Activated CD8-positive, alpha-beta memory T cell treated with anti-CD3 and anti-CD28 coated beads for 1 hour (primary cell): ENCODE data around the gene LDHB.
"Not testable (repeated sequence)": the region's sequence is repeated elsewhere in the genome, so short reads cannot be mapped to it uniquely, and the experiment has no call there.

Experiments used
- DNase-seq, 2 donors: peaks; one replicate each; pipeline ENCODE4 v3.0.0-alpha.2; 2020; ENCODE audit warnings: low read depth in 1 of 2; ENCODE audit errors: extremely low read depth in 1 of 2

Gene LDHB

DNA sequence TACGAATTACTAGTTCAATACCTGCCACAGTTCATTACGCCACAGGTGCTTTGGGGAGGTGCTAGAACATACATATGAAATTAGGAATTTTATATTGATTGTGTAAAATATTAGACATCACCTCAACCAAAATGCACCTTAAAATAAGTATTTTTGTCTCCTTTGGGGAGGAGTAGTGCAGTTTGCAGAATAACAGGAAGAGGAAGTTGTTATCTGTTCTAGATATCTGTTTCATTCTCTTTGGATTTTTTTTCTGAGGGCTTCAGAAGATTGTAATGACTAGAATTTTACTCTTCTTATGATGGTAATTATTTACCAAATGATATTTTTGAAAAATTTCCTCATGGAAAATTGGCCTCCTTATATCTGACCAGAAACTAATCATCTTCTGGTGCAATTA, 43.1 kb downstream of the LDHB start:
- DNase-seq: no peak

DNA sequence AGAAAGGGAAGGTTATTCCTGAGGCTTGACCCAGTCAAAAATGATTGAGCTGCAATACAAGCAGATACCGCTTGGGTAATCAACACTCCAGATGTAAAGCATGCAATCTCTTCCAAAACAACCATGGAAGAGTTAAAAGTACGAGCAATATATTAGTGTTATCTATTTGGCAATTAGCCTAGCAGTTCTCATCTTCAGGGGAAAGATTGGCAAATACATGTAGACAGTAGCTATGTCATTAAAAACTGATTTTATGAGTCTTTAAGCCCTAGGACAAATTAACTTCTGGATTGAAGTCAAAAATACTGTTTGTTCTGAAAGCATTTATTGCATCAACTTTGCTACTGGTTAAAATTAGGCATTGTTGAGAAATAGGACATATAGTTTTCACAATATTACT, 43.7 kb downstream of the LDHB start:
- DNase-seq: no peak

DNA sequence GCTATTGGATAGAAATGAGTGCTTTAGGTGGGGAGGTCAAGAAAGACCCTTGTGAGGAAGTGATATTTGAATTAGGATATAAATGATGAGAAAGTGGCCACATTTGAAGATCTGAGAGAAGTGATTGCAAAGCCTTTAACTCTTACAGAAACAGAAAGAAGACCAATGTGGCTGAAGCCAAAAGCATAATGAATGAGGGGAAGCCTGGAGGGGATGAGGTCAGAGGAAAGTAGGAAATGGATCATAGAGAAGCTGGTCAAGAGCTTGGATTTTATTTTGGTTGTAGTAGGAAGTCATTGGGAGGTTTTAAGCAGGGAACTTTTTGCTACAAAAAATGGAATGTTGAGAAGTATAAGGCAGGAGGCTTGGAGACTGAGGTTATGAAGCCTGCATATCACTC, 49.4 kb downstream of the LDHB start:
- DNase-seq: no peak

DNA sequence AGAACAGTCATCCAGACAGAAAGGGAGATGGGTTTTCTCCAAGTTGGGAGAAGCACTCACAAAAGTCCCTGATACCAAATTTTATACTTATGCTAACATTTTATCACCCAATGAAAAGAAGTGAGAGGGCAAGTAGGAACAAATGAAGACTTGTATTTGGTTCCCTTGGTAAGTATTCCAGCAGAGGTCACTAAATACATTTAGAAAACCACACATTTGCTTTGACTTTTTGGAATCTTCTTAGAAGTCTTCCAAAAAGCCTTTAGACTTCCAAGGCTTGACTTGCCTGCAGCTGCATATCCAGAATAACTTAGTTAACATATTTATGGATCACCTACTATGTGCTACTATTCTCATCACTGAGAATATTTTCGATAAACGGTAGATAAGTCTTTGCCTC, 49.9 kb downstream of the LDHB start:
- no peak for DNase-seq

DNA sequence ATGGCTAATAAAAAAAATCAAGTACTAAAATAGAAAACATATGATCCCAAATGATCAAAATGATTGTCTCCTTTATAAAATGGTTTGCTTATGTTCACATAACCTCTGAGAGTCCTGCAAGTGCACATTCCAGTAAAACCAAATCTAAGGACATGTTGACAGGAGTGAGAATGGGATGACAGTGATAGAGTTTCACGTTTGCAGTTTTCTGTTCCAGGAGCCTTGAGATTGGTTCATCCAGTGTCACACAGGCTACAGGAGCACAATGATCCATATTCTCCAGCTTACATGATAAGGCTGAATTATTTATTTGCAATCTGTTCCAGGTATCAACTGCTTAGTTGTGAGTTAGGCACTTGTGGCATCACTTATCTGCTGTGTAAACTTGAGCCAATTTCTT, 51.5 kb downstream of the LDHB start:
- DNase-seq: no peak

DNA sequence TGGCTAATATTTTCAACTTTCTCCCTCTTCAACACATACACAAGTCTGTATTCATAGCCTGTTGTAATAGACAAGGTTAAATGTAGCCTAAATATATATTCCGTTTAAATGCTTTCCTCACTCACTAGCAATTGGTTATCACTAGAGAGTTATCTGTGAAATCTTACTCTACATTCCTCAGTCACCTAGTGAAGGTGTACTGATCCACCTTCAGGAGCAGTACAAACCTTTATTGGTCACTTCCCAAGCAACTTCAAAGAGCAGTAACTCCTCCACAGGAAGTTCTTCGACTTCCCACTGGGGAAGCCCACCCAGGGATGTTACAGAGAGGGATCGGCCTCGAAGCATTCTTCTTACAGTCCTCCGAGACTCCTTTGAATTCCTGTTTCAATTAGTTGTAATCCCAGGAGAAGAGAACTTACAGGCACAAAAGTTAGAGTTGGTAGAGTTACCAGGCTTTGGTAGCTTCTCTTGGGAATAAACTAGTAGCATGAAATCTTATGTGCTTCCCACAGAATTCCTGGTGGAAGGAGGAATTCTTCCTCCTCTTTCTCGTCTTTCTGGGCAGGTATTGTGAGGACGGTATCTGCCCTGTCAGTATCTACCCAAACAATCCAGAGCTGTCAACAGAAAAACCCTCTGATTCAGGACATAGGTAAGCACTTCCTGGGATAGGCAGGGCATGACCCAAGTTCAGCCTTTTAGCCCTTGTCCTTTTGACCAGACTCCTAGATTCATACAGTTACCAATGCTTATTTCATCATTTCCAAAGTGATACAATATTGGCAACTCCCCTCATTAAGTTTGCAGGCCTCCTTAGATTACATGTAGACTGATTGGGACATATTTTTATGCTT, 53.2 kb downstream of the LDHB start, which contains the start of gene GYS2:
GYS2 (minus strand) TSS at position 603 of the 857 bp plus-strand sequence; CDS start at position 348, 255 bp downstream.
- no peak for DNase-seq

DNA sequence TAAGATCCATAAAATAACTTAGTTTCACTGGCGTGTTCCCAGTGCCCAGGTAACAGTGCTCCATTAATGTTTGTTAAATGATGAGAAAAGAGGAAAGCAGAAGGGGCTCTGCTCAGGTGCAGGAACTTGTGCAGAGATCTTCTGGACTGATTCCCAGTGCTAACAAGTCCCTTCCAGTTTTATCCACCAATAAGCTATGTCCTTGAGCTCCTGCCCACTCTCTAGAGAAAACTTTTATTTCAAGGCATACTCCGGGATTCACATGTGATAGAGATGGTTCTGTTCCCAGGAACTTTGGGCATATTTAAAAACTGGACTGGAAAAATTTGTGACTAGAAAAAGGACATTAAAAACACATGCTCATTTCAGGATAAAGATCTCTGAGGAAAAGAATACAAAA, 54.9 kb downstream of the LDHB start:
- no peak for DNase-seq

DNA sequence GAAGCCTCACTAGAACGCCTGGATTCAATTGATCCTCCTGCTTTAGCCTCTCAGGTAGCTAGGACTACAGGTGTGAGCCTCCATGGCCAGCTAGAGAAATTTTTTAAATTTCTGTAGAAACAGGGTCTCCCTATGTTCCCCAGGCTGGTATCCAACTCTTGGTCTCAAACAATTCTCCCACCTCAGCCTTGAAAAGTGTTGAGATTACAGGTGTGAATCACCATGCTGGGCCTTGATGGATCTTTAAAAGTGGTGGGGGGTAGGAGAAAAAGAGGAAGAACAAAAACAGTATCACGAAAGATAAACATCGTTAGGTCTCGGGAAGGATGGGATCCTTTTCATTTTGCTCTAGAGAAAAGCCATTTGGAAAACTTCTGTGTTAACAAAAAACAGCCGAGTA, 57.4 kb downstream of the LDHB start:
- DNase-seq: no peak

DNA sequence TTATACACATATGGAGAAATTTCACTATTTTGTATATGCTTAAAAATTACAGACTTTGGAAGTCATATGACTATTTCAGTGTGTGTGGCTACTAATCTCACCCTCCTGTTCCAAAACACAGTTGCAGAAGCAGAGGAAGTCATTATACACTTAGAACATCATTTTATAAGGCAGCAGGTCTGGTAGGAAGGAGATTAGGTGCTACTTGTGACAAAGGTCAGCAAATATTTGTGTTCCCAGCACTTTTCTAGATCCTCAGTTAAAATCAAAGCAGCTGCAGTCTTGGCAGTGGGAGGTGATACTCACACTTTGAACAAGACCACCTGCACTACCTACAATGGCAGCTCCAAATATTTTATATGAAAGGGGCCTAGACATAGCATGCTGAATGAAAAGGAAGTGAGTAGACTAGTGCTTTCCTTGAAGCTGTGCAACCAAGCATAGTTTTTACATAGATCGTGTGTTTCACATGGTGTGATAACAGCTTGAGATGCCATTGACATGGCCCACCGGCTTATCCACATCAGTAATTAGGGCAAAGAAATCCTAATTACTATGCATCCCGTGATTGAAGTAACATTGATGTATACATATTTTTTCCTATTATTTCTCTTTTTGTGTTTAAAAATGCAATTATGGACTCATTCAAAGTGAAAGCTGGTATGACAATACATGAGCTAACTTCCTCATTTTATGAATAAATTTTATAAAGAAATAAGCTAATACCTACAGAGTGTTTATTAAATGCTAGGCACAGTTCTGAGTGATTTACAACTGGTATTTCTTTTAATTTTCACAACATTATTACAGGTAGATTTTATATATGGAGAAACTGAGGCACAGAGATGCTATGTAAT, 58.3 kb downstream of the LDHB start:
- DNase-seq: no peak

DNA sequence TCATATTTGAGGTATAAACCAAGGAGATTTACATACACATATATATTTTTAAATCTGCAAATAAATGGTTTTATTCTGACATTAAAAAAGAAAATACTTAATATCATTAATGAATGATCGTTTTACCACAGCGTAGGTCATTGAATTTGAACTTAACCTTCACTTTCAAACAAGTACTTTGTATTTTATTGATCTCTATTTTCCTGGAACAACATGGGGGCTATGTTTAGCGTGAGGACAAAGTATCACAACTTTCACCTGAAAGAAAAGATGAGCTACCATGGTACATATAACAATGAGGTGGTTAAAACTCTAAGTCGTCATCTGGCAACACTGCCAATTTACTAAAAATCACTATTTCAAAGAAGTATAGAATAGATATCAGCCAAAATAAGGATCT, 59.0 kb downstream of the LDHB start:
- no peak for DNase-seq

DNA sequence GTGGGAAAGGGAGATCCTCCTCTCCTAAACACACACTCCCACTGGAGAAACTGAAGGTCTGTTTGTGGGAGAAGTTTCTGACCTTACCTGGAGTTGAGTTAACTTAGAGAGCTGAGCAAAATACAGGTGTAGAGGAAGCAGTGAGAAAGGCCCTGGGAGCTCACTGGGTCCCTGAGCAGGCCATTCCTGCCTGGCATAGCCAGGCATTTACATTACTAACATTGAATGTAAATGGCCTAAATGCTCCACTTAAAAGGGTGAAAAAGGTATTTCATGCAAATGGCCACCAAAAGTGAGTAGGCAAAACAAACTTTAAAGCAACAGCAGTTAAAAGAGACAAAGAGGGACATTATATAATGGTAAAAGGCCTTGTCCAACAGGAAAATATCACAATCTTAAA, 62.3 kb downstream of the LDHB start:
- not testable (repeated sequence) for DNase-seq

DNA sequence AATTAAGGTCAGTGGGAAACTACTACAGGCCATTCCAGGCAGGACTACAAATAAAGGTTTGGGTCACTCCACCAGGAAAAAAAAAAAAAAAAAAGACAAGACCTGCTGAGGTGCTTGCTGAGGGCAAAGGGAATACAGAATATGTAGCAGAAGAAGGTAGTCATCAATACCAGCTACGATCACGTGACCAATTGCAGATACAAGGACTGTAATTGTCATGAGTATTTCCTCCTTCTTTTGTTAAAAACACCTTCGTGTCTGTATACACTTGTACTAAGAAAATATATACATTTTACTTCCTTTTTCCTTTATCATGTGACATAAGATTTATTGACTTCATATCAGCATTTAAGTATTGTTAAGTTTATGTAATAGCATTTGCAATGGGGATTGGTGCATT, 72.2 kb downstream of the LDHB start:
- no peak for DNase-seq
